HG03575 (cell line): ENCODE results near the gene DISC1.

Experiments
- ATAC-seq: cut with Tn5 transposase; IDR thresholded peaks from one replicate; pipeline ENCODE4 v1.9.1; 2021; ENCODE audit not compliant: unreplicated experiment, insufficient number of reproducible peaks, low FRiP score; ENCODE audit errors: extremely low read depth

Gene DISC1

DNA sequence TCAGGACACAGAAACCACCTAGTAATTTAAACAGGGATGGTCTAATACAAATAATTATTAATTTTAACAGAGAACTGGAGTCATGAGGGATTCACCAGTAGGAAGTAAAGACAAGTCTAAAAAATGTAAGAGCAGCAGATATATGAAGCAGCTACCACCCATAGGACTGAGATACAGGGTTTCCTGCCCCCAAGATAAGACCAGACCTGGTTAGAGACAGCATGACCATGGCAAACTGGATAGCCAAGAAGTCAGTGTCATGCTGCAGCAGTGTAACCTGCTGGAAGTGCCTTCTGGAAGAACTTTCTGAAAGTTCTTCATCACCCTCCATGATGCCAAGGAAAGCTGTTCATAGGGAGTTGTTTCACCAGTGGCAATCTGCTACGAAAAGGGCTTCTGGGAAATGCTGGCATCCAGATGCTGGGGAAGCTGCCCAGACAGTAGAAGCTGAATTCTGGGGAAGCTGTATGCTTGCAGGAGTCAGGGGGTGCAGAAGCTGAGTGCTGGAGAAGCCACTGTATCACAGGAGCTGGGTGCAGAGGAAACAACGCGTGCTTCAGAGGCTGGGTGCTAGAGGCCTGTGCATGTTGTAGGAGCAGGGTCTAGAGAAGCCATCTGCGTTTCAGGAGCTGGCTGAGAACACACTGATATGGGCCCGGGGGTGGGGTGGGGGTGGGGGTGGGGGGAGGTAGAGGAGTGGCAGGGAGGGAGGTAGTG lies 356.4 kb downstream of the DISC1 start:
- no peak for ATAC-seq

DNA sequence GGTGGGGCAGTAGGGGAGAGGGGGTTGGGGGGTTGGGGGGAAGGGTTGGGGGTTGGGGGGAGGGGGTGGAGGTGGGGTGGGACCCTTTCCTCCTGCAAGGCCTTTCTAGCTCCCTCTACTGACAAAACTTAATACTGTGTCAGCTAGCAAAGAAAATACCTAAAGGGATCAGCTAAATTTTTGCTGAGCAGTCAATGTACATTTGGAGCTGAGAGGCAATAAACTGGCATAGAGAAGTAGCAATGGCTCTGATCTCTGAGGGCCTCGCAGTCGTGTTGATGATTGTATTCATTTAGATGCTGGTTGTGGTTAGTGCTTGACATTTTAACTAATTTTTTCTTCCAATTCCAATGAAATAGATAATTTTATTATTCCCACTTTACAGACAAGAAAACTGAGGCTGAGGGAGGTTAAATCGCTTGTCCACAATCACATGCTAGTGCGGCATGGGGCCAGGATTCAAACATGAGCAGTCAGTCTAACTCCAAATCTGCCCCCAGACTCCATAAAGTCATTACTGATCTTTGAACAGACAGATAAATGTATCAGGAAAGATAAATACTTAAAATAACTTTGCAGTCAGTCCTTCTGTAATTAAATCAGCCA lies 357.1 kb downstream of the DISC1 start:
- ATAC-seq, result no peak

DNA sequence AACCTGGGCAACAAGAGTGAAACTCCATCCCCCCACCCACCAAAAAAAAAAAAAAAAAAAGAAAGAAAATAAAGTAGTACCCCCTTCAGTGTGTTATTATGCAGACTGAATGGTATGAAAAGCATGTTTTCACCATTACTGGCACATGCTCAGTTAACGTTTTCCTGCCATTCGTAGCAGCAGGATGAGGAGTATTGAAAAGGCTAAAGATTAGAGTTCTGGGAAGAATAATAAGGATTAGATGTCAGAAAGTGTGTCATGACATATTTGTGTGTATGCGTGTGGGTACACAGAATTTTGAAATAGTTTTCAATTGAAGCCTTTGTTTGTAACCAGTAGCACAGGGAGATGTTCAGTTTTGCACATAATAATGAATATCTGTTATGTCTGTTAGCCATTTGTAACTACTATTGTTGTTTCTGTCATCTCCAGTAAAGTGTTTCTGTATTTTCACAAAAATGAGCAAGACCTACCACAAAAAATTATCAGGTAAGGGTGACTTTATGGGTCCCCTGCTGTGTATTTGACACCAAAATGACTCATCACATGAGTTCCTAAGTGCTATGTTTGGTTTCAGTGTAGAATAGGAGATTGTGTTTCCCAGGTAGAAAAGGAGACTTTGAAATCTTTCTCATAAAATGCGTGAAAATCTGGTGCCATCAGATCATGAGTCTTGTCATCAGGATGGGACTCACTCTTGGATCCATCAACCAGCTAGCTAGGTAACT lies 358.9 kb downstream of the DISC1 start:
- ATAC-seq, result no peak

DNA sequence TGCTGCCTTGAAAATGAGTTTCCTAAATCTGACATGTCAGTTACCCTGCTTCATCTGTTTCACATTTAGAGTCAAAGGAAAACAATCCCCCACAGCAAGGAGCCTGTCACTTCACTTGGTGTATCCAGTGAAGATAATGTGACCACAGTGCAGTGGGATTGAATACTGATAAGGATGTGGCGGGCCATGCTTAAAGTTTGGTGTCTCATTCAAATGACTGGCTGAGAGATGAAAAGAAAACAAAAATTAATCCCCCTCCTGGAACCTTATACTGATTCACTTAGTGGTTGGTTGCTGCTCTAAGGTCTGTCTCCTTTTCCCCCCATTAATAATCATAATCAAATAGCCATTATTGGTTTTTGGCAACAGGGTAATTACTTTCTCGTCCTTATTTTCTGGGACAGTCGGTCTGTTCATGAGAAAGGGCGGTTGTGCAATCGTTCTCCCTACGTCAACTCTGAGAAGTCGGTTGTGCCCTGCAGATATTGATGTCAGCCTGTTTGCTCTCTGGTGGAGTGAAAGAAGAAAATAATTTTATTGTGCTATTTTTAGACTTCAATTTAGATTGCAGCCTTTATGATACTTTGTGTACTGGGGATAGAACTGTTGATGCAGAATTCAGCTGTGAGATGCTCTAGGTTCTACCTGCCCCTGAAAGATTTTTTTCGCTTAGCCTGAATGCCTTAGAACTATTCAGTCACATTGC lies 360.2 kb downstream of the DISC1 start:
- no peak for ATAC-seq

DNA sequence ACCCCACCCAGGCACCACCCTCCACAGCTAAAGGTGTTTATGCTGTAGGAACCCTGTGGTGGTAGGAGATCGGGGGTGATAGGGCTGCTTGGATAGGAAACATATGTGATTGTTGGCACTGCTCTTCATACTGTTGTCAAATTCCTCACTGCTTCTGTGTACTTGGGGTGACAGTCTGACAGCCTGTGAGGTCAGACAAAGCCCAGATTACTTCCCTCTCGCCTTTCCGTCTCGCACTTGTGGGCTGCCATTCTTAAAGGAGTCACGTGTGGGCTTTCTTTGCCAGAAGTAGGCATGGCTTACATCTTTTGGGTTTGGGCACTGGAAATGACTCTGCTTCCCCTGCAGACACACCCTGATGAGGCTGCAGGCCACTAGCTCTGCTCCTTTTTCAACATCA lies 363.8 kb downstream of the DISC1 start:
- ATAC-seq, result no peak

DNA sequence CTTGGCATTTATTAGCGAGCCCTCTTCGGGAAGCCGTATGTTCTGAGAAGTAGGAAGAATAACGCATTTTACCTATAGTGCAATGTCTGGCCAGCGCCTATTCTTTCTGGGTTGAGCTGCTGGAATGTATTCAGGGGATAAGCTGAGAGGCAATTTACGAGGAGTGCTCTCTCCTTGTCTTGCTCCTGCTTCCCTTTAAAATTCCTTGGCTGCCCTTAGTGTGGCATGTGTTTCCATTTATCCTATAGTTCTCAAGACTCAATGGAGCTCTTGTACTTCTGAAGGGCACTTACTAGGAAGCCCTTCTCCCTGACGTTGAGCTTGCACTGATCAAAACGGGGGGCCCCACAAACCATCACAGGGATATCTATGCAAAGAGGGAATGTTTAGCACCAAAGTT lies 364.6 kb downstream of the DISC1 start:
- ATAC-seq, result no peak

DNA sequence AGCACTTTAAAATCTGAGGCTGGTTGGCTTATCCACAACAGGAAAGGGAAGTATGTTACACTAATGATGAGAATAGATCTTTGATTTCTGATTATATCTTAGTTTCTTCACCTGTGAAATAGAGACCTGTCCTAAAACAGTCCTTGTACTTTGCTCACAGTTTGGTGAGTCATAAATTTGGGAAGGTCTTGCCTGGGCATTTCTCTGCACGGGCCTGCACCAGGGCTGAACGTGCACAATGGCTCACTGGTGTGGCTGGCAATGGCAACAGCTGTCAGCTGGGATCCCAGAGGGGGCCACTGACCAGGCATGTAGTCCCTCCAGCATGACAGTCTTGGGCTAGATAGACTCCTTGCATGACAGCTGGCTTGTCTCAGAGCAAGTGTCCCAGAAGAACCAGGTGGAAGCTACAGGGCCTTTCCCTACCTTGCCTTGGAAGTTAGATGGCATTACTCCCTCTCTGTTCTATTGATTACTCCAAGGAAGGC lies 367.4 kb downstream of the DISC1 start:
- ATAC-seq, result no peak

DNA sequence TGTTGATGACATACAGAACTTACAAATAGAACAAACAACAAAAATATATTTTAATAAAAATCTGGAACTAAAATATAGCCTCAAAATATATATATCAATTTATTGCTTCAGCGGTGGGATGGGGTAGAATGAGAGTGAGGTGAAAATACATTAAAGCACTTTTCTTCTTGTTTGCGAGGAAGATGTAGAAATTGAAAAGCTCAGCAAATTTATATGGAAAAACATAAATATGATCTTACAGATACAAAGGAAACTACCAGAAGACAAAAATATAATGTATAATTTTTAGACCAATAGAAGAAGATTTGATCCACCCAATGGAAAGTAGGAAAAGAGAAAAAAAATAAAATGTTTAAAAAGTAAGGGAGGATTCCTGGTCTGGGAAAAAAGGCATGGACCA lies 372.2 kb downstream of the DISC1 start:
- ATAC-seq, result no peak

DNA sequence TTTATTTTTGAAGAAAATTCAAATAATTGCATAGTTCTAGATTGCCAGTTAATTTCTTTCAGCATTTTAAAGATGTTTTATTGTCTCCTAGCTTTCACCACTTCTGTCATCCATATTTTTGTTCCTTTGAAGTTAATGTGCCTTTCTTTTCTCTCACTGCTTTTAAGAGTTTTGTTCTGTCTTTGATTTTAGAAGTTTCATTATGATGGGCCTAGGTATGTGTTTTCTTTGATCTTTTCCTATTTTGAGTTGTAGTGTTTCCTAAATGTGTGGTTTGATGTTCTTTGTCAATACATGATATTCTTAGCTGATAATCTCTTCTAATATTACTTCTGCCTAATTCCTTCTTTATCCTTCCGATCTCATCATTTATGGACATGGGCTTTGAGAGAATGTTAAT lies 378.7 kb downstream of the DISC1 start:
- no peak for ATAC-seq

DNA sequence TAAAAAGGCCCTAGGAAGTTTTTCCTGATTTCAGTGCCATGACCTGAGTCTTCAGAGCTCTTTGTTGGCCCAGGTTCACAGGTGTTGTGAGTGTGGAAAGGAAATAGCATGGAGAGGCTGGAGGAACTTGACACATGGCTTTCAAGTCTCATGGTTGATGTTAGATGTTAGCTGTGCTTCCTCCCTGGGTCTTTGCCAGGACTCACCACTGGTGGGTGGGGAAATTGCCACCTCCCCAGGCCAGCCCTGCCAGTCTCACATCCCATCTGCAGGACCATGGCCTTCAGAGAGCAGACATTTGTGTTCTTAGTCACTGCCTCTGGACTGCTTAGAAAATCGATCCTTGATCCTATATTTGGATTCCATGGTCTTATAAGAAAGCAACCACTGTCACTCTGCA lies 383.2 kb downstream of the DISC1 start:
- no peak for ATAC-seq

DNA sequence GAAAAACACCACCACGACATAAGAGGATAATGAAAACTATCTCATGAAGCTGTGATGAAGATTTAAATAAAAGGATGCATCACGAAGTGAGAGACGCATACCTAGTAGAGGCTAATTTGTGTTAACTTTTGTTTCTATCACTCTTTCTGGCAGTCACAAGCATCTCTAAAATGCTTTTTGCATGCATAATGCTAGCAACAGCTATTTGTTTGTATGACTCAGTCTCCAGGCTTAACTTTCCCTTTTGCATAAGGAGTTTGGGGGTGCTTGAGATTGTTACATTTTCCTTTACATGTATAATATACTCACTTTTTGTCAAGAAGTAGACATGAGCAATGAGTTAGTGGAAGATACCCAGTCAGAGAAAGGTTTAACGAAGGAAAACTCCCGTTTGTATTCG lies 385.4 kb downstream of the DISC1 start:
- ATAC-seq, result no peak

DNA sequence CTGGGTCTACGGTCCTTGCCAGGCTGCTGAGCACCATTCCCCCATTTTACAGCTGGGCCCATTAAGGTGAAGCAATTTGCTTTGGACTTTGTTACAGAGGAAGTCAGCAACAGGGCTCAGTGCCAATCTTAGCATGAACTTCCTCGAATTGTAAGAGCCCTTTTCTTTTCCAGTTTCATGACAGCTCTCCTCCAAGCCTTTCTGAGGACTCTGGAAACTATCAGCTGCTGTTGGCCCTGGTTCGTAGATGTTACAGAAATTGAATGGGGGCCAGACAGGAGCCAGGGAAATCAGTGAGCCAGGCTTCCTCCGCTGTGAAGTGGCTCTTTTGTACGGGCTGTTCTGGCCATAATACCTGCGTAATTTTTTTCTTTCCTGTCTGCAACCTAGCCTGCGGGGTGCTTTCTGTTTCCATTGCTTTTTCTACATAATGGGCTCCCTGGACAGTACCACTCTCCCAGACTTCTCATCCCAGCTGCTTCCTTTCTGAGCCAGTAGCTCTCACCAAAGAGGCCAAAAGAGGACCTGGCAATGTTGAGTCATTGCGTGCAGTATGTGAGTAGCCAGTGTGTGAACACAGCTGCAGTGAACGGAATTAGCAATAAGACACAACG lies 386.3 kb downstream of the DISC1 start:
- no peak for ATAC-seq

DNA sequence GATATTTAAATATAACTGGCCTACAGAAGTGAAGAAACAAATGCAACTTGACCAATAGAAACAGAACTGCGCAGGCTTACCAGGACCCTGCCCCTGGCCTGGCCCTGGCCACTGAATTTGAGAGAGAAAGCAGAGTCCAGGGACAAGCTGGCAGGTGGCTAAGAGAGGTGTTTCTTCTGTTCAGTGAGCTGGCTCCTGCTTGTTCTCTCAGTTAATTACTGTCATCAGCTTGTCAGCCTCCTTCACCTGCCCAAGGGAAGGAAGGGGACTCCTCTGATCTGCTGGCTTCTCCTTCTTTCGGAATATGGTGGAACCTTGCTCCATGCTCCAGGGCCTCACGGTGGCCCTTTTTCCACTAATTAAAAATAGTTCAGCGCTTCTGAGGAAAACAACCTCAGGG lies 388.4 kb downstream of the DISC1 start:
- no peak for ATAC-seq

DNA sequence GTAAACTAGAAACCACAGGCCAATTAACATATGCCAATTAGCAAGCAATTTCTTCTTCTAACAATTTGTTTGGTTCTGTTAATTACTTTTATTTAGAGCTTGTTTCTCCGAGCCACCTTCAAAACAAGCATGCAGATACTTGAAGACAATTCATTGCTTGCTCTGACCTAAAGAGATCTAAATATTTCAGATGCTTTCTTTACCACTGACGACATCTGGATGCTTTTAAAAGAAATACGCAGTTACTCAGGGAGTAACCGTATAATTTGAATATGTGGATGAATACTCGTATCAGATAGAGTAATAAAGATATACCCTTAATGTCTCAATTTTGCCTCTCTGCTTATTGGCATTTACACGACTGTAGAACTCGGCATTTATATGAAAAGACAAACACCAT lies 390.0 kb downstream of the DISC1 start:
- no peak for ATAC-seq

DNA sequence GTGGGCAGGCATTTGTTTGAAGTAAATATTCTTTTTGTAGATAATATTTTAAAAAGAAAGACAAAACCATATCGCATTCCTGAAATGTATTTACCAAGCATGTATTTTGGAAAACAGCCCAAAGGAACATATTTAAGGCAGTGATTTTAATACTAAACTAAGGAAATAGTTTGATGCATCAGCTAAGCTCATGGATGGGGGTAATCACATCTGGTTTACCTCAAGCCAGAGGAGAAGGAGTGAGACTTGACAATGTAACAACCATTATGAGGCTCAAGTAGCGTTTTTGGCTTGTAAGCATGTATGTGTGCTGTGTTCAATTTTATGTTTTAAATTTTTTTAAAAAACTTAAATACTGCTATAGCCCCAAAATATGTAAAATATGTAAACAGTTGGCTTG lies 390.5 kb downstream of the DISC1 start:
- ATAC-seq, result no peak

DNA sequence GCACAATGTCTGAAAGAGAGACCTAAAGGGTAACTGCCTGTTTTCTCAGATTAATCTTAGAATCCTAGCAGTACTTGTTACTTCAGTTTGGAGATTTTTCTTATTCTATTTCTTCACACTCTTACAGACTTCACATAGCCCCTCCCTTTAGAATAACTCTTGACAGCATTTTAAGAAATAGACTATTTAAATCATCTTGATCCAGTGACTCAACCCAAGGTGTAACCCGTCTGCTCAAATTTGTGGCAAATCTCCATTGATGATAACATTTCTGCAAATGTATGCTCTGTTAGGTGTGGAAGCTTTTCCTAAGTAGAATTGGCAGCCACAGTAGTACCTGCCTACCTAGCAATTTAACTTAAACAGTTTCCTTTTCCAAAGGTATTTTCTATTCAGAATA lies 391.2 kb downstream of the DISC1 start:
- ATAC-seq, result no peak

DNA sequence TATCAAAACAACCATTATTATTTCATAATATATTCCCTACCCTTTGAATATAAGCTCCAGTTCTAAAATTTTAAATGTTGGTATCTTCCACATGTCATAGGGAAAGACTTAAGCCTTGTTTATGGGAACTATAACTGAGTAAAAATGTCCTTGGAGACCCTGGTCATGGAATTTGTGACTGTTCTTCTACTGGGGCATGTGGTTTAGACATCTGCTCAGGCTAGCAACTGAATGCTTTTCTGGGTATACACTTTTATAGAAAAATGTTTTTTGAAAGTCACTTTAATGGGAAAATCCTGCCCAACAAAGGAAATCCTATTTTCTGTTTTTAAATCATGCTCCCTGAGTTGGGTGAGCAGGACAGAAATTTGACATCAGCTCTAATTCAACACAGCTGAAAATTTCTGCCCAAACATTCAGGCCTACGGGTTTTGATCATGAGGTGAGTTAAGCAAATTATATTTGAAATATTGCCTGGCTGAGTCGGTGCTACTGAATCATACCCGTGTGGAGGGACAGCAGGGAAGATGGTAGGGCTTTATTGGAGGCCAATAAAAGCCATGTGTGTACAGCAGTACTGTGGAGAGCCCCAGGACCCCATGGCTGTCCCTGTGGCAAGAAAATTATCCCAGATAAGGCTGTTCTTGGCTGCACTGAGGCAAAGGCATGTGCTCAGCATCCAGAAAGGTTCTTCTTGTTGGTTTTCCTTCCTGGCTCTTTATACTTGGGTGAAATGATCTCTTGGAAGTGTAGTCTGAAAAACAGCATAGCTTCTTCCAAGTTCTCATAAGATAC lies 391.8 kb downstream of the DISC1 start:
- ATAC-seq, result no peak

DNA sequence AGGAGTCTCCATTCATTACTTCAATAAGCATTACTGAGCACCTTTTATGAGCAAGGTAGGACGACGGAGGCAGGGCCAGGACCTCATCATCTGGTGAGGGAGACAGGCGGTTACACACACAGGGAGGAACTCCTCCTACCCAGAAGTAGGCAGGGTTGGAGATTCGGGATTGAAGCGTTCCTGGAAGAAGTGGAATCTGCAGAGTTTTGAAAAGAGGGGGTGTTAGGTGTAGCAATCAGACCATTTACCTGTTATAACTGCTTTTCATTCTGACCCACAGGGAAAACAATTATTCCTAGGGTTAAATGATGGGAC lies 392.4 kb downstream of the DISC1 start:
- no peak for ATAC-seq

DNA sequence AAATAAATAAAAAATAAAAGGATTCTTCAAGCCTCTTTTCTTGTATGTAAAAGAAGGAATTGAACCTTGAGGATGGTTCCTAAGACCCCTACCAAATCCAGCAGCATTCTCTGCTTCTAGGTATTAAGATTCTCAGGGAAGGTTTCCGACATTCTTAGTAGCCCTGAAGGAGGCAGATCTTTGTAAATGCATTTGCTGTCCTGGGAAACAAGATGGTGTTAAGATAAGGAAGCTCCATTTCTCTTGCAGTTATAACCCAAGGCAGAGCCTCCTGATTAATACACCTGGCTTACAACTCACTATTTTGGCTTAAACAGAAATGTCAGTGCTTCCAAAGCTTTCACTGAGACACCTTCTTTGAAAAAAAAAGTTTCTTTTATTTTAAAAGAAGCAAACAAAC lies 393.8 kb downstream of the DISC1 start:
- no peak for ATAC-seq
